HG02885 (cell line): Measurements from ENCODE around the gene DNAH10.

Experiments used
- ATAC-seq: cut with Tn5 transposase; IDR thresholded peaks from one replicate; pipeline ENCODE4 v1.9.1; 2021; ENCODE audit warnings: mild to moderate bottlenecking; ENCODE audit not compliant: unreplicated experiment, poor library complexity

DNAH10 gene

GRCh38 chr12:123924539-123924938 is 162.4 kb downstream of the DNAH10 start:
- no peak for ATAC-seq

- ATAC-seq = no peak
These were observed 166.3 kb downstream of the DNAH10 start for GRCh38 chr12:123928274-123928865.

GRCh38 chr12:123928897-123929296 is 166.8 kb downstream of the DNAH10 start:
- no peak for ATAC-seq

- ATAC-seq = no peak
These were observed 168.0 kb downstream of the DNAH10 start for GRCh38 chr12:123929946-123930583.

GRCh38 chr12:123931686-123932321 is 169.7 kb downstream of the DNAH10 start:
- no peak for ATAC-seq

GRCh38 chr12:123933214-123933613 is 171.1 kb downstream of the DNAH10 start:
- no peak for ATAC-seq

GRCh38 chr12:123934016-123934620 is 172.0 kb downstream of the DNAH10 start:
- ATAC-seq = no peak

- no peak for ATAC-seq
These were observed 172.7 kb downstream of the DNAH10 start for GRCh38 chr12:123934829-123935228.

- ATAC-seq = no peak
These were observed 173.9 kb downstream of the DNAH10 start for GRCh38 chr12:123935956-123936355.

- ATAC-seq = no peak
These were observed 174.4 kb downstream of the DNAH10 start for GRCh38 chr12:123936471-123936870.

- no peak for ATAC-seq
These were observed 175.0 kb downstream of the DNAH10 start for GRCh38 chr12:123936956-123937706.

- no peak for ATAC-seq
These were observed 175.8 kb downstream of the DNAH10 start for GRCh38 chr12:123937707-123938591.

GRCh38 chr12:123938679-123939480 is 176.8 kb downstream of the DNAH10 start:
- ATAC-seq = no peak

GRCh38 chr12:123939716-123940626 is 177.9 kb downstream of the DNAH10 start:
- ATAC-seq = no peak

GRCh38 chr12:123940627-123940966 is 178.5 kb downstream of the DNAH10 start:
- no peak for ATAC-seq

- ATAC-seq = no peak
These were observed 178.9 kb downstream of the DNAH10 start for GRCh38 chr12:123941000-123941399.

GRCh38 chr12:123941624-123942237 is 179.6 kb downstream of the DNAH10 start:
- ATAC-seq = no peak

- ATAC-seq = no peak
These were observed 180.1 kb downstream of the DNAH10 start for GRCh38 chr12:123942238-123942653.
